ENCODE data around the gene RAPGEF1. TPM values are rescaled to one million over a fixed set of nuclear protein-coding genes. Genes with fewer than 3 reads are reported as not detected.

The RAPGEF1 gene
- total RNA-seq, 2 experiments from 2014 or later: 129 to 131 TPM

DNA sequence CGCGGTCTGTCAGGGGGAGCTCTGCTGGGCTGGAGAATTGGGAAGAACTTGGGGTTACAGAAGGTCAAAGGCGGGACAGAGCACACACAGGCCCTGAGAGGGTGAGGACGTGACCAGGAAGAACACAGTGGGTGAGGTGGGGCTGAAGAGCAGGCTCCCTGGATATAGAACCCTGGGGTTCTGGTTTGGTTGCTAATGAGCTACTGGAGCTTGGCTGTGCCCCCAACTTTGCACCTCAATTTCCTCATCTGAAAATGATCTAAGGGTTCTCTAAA lies 110.7 kb downstream of the RAPGEF1 start:
- ATAC-seq (ENCODE audit: low read depth): no peak
- H3K4me1 Mint-ChIP-seq: peaks cover 25% of the 10 kb centered on the region
- POLR2A ChIA-PET: no interaction called here
- H3K4me3 Mint-ChIP-seq: no peak overlapping the region
- no peak for DNase-seq
- no peaks in the 10 kb centered on the region for H3K27me3 Mint-ChIP-seq
- H3K36me3 Mint-ChIP-seq: peaks cover 19% of the 10 kb centered on the region
- H3K27ac Mint-ChIP-seq: peak overlapping the region; percentile 27
- no peaks in the 10 kb centered on the region for H3K9me3 Mint-ChIP-seq

DNA sequence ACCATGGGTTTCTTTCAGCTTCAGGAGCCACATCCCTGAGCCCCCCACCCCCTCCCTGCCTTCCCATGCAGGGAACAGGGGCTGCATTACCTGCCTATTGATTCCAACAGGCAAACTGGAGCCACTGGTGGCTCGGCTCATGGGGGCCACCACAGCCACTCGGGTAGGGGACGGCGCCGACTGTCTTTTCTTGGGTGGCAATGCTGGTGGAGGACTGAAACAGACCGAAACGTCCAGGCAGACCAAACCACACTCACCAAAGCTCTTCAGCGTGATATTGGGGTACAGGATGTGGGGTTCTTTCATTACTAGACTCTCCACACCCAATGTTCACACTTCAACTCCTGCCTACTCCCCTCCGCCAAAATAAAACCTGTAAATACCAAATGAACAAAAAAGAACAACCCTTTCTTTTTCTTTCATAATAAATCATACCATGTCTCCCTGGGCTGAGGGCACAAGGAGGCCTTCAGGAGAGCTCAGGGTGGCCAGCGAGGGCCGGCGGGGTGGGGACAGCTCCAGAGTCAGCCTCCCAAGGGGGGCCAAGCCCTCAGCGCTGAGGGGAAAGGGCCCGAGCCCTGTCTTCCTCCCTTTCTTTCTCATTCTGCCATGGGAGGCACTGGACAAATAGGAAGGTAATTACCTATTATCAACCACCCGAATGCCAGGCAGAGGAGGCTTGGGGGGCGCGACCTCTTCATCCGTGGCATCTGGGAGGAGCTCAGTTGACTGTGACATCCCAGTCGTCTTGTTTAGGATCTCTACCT lies 111.2 kb downstream of the RAPGEF1 start:
- POLR2A ChIA-PET: no interaction called here
- H3K27ac Mint-ChIP-seq: peak overlapping the region; percentile 27
- no peaks in the 10 kb centered on the region for H3K9me3 Mint-ChIP-seq
- H3K36me3 Mint-ChIP-seq: peaks cover 19% of the 10 kb centered on the region
- ATAC-seq (ENCODE audit: low read depth) (peak; percentile 25), DNase-seq (no peak)
- H3K27me3 Mint-ChIP-seq: no peaks in the 10 kb centered on the region
- no peak overlapping the region for H3K4me3 Mint-ChIP-seq
- peaks cover 25% of the 10 kb centered on the region for H3K4me1 Mint-ChIP-seq

DNA sequence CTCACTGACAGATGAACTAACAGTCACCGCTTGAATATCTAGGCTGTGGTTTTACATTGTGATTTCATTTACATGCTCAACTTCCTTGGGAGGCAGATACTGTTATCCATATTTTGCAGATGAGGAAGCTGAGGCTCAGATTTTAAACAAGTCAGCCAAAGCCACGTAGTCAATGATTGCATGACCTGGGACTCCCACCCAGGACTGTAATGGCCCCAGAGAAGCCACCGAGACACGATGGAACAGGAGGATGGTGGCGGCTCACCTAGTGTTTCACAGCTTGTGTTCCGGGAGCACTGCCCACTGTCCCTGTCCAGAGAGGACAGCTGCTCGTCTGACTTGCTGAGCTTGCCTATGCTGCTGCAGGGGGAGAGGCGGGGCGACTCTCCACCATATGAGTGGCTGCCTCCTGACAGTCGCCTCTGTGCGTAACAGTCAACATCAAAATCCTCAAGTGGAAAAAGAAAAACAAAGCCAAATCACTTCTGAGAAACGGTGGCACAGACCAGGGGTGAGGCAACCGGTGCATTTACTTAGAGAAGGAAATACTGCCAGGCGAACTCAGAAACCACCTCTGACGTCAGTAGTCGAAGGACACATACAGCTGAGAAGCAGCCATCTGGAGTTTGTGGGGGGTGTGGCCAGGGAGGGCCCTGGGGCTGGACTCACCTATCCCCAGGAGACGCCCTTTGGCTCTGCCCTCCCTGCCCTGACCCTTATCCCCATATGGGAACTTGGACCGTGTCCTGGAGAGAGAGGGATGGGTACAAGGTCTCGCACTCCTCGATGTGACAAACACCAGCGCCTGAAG lies 112.0 kb downstream of the RAPGEF1 start:
- peaks cover 25% of the 10 kb centered on the region for H3K4me1 Mint-ChIP-seq
- ATAC-seq (ENCODE audit: low read depth) (peak; percentile 76), DNase-seq (no peak)
- no peak overlapping the region for H3K4me3 Mint-ChIP-seq
- peak overlapping the region; percentile 62 for H3K27ac Mint-ChIP-seq
- H3K36me3 Mint-ChIP-seq: peaks cover 16% of the 10 kb centered on the region
- no peaks in the 10 kb centered on the region for H3K9me3 Mint-ChIP-seq
- POLR2A ChIA-PET: interaction anchor here (0.6 kb wide), 1 partner anchor 24 kb away, joined by 4 read pairs; no protein-coding TSS in a partner anchor
- no peaks in the 10 kb centered on the region for H3K27me3 Mint-ChIP-seq

DNA sequence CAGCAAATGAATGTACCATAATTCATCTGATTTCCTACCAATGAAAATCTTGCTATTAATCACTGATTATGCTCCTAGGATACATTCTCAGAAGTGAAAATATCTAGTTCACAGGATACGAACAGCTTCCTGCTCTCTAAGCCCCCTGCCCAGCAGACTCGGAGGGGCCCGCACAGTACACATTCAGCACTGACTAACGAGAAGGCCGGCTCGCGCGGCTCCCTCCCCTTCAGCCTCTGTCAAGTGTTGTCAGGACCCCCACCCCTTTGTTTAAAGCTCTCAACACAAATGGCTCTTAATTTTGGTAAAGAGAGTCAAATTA lies 112.6 kb downstream of the RAPGEF1 start:
- POLR2A ChIA-PET: interaction anchor here (0.6 kb wide), 1 partner anchor 25 kb away, joined by 4 read pairs; no protein-coding TSS in a partner anchor
- no peaks in the 10 kb centered on the region for H3K27me3 Mint-ChIP-seq
- H3K4me3 Mint-ChIP-seq: no peak overlapping the region
- peaks cover 25% of the 10 kb centered on the region for H3K4me1 Mint-ChIP-seq
- H3K9me3 Mint-ChIP-seq: no peaks in the 10 kb centered on the region
- peak overlapping the region; percentile 62 for H3K27ac Mint-ChIP-seq
- DNase-seq (no peak), ATAC-seq (ENCODE audit: low read depth) (no peak)
- H3K36me3 Mint-ChIP-seq: peaks cover 15% of the 10 kb centered on the region

DNA sequence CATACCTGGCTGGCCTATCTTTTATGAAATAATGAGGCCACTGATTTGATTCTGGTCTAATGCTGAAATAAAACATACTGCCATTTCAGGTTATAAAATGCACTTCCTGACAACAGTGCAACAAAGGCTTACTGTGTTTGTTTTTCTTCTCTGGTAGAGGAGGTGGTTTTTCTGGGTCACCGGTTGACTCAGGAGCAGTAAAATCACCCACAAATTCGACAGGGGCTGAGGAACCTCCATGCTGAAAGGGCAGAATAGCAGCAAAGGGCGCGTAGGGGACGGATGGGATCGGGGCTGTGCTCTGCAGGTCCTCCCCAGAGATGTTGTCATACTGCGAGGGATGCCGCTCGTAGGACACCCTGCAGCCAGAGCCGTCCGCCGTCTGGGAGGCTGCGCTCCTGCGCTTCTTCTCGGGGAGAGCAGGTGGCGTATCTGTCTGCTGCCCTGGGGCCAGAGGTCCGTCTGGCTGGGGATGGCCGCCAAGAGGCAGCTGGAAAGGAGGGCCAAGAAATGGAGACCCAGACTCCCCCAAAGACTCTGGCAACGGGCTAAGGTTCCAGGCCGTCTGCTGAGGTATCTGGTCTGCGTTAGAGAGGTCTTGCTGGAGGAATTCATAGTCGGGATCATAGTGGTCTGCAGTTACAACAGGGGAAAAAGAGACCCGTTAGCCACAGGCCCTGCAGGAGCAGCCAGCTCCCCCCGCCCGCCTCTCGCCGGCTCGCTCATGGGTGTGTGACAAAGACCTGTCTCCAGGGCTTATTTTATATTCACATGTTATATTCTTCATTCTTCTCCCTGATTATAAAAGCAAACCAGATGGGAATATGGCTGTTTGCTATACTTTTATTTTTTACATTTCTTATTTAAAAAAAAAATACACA lies 113.8 kb downstream of the RAPGEF1 start:
- Mint-ChIP-seq H3K4me3 (no peak overlapping the region), H3K9me3 (no peaks in the 10 kb centered on the region), H3K36me3 (peaks cover 20% of the 10 kb centered on the region), H3K27ac (no peak overlapping the region), H3K4me1 (peaks cover 22% of the 10 kb centered on the region), H3K27me3 (no peaks in the 10 kb centered on the region)
- no peak for ATAC-seq (ENCODE audit: low read depth)
- POLR2A ChIA-PET: no interaction called here
- DNase-seq: no peak

DNA sequence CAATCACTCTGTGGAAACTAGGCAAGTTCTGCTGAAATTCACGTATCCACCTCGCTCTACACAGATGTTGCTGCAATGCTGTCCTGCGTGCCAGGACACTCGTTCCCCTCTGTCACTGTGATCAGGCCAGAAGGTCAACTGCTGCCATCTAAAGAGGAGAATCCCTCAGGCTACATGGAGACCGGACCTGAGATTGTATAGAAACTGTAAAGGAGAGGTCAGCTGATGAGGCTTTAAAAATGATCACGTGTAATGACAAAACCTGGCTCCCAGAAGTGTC lies 114.4 kb downstream of the RAPGEF1 start:
- POLR2A ChIA-PET: no interaction called here
- Mint-ChIP-seq H3K36me3 (peaks cover 15% of the 10 kb centered on the region), H3K4me1 (peaks cover 17% of the 10 kb centered on the region), H3K9me3 (no peaks in the 10 kb centered on the region), H3K27me3 (no peaks in the 10 kb centered on the region), H3K4me3 (no peak overlapping the region), H3K27ac (no peak overlapping the region)
- DNase-seq (no peak), ATAC-seq (ENCODE audit: low read depth) (no peak)

DNA sequence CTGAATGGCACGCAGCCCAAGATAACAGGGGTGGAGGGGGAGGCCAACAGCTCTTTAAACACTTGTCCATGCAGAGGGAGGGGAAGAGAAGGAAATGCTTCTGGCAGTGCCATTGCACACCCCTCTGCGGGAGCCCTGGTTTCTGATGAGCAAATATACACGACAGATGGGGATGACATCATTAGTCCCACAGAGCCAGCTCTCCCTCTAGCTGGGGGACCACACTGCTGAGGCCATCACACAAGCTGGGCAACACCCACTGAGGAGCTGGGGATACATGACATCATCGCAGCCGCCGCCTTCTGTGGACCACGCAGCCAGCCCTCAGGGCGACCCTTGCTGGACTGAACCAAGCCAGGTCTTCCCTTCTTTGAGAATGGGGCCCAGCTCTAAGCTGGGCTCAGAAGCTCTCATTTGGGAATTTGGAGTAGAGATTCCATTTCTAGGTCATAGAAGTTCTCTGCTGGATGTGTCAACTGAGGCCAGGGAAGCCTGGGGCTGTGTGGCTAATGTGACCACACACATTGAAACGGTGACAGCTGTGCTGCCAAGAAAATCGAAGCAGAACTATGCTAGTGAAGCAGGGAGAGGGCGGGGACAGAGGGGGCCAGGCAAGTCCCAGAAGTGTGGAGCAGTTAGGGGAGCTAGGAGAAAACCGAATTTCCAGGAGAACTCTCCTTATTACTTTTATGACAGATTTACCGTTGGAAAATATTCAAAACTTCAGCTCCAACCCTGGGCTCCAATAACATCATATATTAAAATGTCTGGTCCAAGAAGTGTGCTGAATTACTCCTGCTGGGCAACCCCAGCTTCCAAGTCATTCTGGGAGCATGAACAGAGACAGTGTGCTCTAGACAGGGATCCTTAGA lies 115.0 kb downstream of the RAPGEF1 start:
- Mint-ChIP-seq H3K4me1 (peaks cover 15% of the 10 kb centered on the region), H3K4me3 (no peak overlapping the region), H3K9me3 (no peaks in the 10 kb centered on the region), H3K27me3 (no peaks in the 10 kb centered on the region), H3K27ac (no peak overlapping the region), H3K36me3 (peaks cover 15% of the 10 kb centered on the region)
- no peak for DNase-seq
- ATAC-seq (ENCODE audit: low read depth): no peak
- POLR2A ChIA-PET: interaction anchor here (0.6 kb wide), 1 partner anchor 10 kb away, joined by 5 read pairs; no protein-coding TSS in a partner anchor

DNA sequence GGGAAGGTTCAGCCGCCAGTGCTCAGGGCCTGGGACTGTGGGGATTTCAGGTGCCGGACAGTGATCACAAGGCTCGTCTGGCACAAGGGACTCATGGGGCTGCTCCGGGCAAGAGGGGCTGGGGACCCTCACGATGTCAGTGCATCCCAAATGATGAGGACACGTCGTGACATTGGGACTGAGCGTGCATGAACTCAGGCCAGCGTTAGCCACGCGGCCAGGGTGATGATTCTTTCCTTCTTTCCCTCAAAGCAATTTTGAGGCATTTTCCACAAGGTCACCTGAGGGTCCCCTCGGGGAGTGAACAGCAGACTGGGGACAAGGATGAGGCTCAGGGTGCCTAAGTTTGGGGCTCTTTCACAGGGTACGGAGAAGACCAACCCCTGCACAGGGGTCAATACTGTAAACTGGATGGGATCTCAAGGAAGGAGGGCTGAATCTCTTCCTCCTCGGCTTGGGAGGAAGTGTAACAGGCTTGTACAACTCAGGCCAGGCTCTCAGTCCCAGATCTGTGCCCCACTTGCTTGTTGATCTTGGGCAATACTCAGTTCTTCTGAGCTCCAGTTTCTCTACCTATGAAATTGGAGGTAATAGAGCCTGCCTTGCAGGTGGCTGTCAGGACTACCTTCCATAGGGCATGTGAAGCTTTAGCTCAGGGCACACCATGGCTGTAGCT lies 116.1 kb downstream of the RAPGEF1 start:
- H3K36me3 Mint-ChIP-seq: peaks cover 21% of the 10 kb centered on the region
- H3K27me3 Mint-ChIP-seq: no peaks in the 10 kb centered on the region
- H3K9me3 Mint-ChIP-seq: no peaks in the 10 kb centered on the region
- no peak overlapping the region for H3K4me3 Mint-ChIP-seq
- H3K27ac Mint-ChIP-seq: no peak overlapping the region
- ATAC-seq (ENCODE audit: low read depth) (no peak), DNase-seq (no peak)
- POLR2A ChIA-PET: no interaction called here
- peaks cover 12% of the 10 kb centered on the region for H3K4me1 Mint-ChIP-seq

DNA sequence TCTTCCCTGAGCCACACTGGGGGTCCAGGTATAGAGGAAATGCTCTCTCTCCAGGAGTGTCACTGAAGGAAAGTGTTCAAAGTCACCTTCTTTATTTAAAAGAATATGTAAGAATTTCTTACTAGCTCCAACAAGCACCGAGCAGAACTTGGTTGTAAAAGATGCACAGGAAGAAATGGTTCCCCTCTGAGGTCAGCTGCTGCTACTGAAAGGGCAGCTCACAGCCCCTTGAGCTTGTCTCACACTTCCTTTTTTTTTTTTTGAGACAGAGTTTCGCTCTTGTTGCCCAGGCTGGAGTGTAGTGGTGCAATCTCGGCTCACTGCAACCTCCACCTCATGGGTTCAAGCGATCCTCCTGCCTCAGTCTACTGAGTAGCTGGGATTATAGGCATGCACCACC lies 117.4 kb downstream of the RAPGEF1 start:
- POLR2A ChIA-PET: interaction anchor here (0.9 kb wide), 1 partner anchor 111 kb away, joined by 3 read pairs; no protein-coding TSS in a partner anchor
- Mint-ChIP-seq H3K27ac (no peak overlapping the region), H3K27me3 (no peaks in the 10 kb centered on the region), H3K9me3 (no peaks in the 10 kb centered on the region), H3K4me3 (no peak overlapping the region), H3K36me3 (peaks cover 25% of the 10 kb centered on the region), H3K4me1 (peaks cover 3% of the 10 kb centered on the region)
- DNase-seq (no peak), ATAC-seq (ENCODE audit: low read depth) (no peak)

DNA sequence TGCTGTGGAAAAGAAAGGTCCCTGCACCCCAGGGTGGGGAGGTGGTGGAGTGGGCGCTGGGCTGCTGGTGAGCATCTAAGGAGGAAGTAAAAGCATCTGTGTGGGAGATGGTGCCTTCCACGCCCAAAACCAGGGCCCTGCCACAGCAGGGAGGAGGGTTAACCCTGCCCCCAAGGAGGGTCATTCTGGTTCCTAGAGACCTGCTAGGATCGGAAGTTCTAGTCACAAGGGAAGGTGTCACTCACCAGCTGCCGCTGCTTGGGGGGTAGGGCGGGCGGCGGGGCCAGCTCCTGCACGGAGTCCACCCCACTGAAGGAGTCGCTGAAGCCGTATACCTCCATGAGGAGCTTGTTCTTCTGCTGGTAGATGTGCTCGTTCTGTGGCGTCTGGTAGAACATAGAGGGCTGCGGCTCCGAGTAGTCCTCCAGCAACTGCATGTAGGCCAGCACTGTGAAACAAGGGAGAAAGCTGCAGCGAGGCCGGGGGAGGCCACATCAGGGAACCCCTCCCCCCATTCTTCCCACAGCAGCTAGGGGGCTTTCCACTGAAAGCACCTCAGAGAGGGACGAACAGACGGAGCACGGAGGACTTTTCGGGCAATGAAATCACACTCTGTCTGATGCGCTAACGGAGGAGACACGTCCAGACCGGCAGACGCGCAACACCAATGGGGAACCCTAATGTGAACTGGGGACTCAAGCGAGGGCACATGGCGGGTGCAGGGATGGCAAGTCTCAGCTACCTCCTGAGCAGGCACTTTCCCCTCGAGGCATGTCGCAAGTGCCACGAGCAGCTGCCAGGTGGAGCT lies 118.1 kb downstream of the RAPGEF1 start:
- Mint-ChIP-seq H3K27ac (peak overlapping the region; percentile 45), H3K9me3 (no peaks in the 10 kb centered on the region), H3K27me3 (no peaks in the 10 kb centered on the region), H3K36me3 (peaks cover 25% of the 10 kb centered on the region), H3K4me3 (no peak overlapping the region), H3K4me1 (no peaks in the 10 kb centered on the region)
- ATAC-seq (ENCODE audit: low read depth): no peak
- POLR2A ChIA-PET: interaction anchor here (0.9 kb wide), 1 partner anchor 112 kb away, joined by 3 read pairs; no protein-coding TSS in a partner anchor
- DNase-seq: no peak

DNA sequence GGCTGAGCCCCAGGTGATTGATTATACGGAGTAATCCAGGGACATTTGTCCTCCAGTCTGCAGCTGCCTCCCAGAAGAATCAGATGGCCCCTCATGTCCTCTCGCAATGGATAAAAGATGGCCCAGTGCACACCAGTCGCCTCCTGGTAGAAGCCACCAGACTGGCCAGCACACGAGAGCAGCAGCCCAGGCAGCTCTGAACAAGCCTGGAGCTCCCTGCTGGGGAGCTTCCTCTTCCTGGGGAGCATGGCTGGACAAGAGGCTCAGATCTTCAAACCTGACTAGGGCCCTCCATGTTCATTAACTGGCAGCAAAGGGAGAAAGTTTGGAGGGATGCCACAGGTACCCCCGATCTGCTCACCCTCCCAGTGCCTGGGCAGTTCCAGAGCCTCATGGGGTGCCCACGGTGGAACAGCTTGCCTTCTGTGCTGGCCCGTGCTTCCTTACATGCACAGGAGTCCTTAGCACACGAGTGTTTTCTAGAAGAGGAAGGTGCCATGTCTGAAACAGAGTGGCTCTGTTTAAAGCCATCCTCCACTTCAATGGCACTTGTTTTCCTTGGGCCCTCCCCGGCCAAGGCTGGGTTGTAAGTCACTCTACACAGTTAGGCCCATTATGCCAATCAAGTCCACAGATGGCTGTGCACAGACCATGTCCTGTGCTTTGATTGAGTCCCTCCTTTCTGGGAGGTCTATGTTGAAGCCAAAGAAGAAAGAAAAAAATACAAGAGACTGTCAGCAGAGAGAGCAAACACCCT lies 118.9 kb downstream of the RAPGEF1 start:
- Mint-ChIP-seq H3K27me3 (no peaks in the 10 kb centered on the region), H3K36me3 (peaks cover 25% of the 10 kb centered on the region), H3K9me3 (no peaks in the 10 kb centered on the region), H3K4me1 (no peaks in the 10 kb centered on the region), H3K4me3 (no peak overlapping the region), H3K27ac (peak overlapping the region; percentile 35)
- DNase-seq (no peak), ATAC-seq (ENCODE audit: low read depth) (no peak)
- POLR2A ChIA-PET: no interaction called here

Data from activated naive CD8-positive, alpha-beta T cell treated with anti-CD3 and anti-CD28 coated beads, Interleukin-2, amount 10 ng/mL, durations not matched to agents 7 days and 5 days (primary cell).